ENCODE results near the gene UCK1.

GRCh38 chr9:131555841-131556673 is 25.0 kb upstream of the UCK1 start:
- TF ChIP-seq CTCF (IDR thresholded peaks at IDR 0.05; ENCODE audit: insufficient read depth, low read length) = no peak
- TF ChIP-seq POLR2AphosphoS5 (IDR thresholded peaks at IDR 0.05; ENCODE audit: low read depth) = no peak
- TF ChIP-seq REST (IDR thresholded peaks at IDR 0.05; ENCODE audit: insufficient replicate concordance, low read depth) = no peak
